Measurements from ENCODE around the gene MED25. TPM values are rescaled to one million over a fixed set of nuclear protein-coding genes. Genes with fewer than 3 reads are reported as not detected.

The MED25 gene
- total and polyA plus RNA-seq, 9 donors: 30.3 to 89.9 (median 67.4) TPM

- peaks cover 5% of the 10 kb centered on the region for H3K4me1 ChIP-seq (ENCODE audit: insufficient read depth)
- TF ChIP-seq POLR2A (IDR thresholded peaks at IDR 0.05) (no peak), CTCF (IDR thresholded peaks at IDR 0.05) (no peak), EP300 (IDR thresholded peaks at IDR 0.05) (no peak)
- peak in 4 of 5 donors; percentile 22 to 52 (median 41) for DNase-seq
- no peaks in the 10 kb centered on the region for H3K27me3 ChIP-seq
- H3K27ac ChIP-seq: no peak overlapping the region
- no peaks in the 10 kb centered on the region for H3K9me3 ChIP-seq
- no peak overlapping the region for H3K4me3 ChIP-seq
- H3K36me3 ChIP-seq: no peaks in the 10 kb centered on the region
- intact Hi-C loops (cut with DNase I): loop anchor here in 2 of 4 donors (5.0 kb wide), 2 partner anchors 32 to 37 kb away; partner anchors contain the start of gene MED25 (in 1 of the 2)
- 78 to 82% (median 81%) methylated on average over 36 to 39 of the region's 39 CpGs for WGBS, 3 donors
Observed at GRCh38 chr19:49854378-49855263, 36.5 kb downstream of the MED25 start.

- TF ChIP-seq EP300 (IDR thresholded peaks at IDR 0.05) (no peak), POLR2A (IDR thresholded peaks at IDR 0.05) (no peak), CTCF (IDR thresholded peaks at IDR 0.05) (no peak)
- intact Hi-C loops (cut with DNase I): loop anchor here in 1 of 4 donors (5.0 kb wide), 1 partner anchor 33 kb away; no protein-coding TSS in a partner anchor
- H3K4me1 ChIP-seq (ENCODE audit: insufficient read depth): peaks cover 4% of the 10 kb centered on the region
- 80 to 81% (median 81%) methylated on average over 12 of the region's 12 CpGs for whole genome bisulfite sequencing, 3 donors
- peak in 3 of 5 donors; percentile 29 to 43 (median 31) for DNase-seq
- H3K9me3 ChIP-seq: no peaks in the 10 kb centered on the region
- no peaks in the 10 kb centered on the region for H3K36me3 ChIP-seq
- H3K4me3 ChIP-seq: no peak overlapping the region
- H3K27me3 ChIP-seq: no peaks in the 10 kb centered on the region
- peak overlapping the region in 1 of 2 donors; percentile 2 for H3K27ac ChIP-seq
Observed at GRCh38 chr19:49855277-49855675, 37.2 kb downstream of the MED25 start.

- 78 to 84% (median 81%) methylated on average over 21 of the region's 21 CpGs for WGBS, 3 donors
- H3K9me3 ChIP-seq: no peaks in the 10 kb centered on the region
- H3K4me3 ChIP-seq: no peak overlapping the region
- no peaks in the 10 kb centered on the region for H3K27me3 ChIP-seq
- intact Hi-C loops (cut with DNase I): loop anchor here in 1 of 4 donors (5.0 kb wide), 1 partner anchor 34 kb away; no protein-coding TSS in a partner anchor
- peak overlapping the region in 1 of 2 donors; percentile 2 for H3K27ac ChIP-seq
- peak in 2 of 5 donors; percentile 29 to 45 for DNase-seq
- no peak for TF ChIP-seq CTCF (IDR thresholded peaks at IDR 0.05)
- no peak for TF ChIP-seq POLR2A (IDR thresholded peaks at IDR 0.05)
- no peak for TF ChIP-seq EP300 (IDR thresholded peaks at IDR 0.05)
- H3K4me1 ChIP-seq (ENCODE audit: insufficient read depth): peaks cover 8% of the 10 kb centered on the region
- no peaks in the 10 kb centered on the region for H3K36me3 ChIP-seq
Observed at GRCh38 chr19:49855676-49856573, 37.8 kb downstream of the MED25 start.

GRCh38 chr19:49856574-49857021, 38.5 kb downstream of the MED25 start:
- peaks cover 8% of the 10 kb centered on the region for H3K4me1 ChIP-seq (ENCODE audit: insufficient read depth)
- WGBS, 3 donors: 76 to 83% (median 79%) methylated on average over 14 to 18 of the region's 18 CpGs
- TF ChIP-seq CTCF (IDR thresholded peaks at IDR 0.05) (no peak), POLR2A (IDR thresholded peaks at IDR 0.05) (no peak), EP300 (IDR thresholded peaks at IDR 0.05) (no peak)
- no peaks in the 10 kb centered on the region for H3K9me3 ChIP-seq
- no peak overlapping the region for H3K4me3 ChIP-seq
- no peaks in the 10 kb centered on the region for H3K36me3 ChIP-seq
- H3K27ac ChIP-seq: no peak overlapping the region
- intact Hi-C loops (cut with DNase I): loop anchor here in 1 of 4 donors (5.0 kb wide), 1 partner anchor 34 kb away; no protein-coding TSS in a partner anchor
- H3K27me3 ChIP-seq: no peaks in the 10 kb centered on the region
- peak in 3 of 5 donors; percentile 27 to 45 (median 37) for DNase-seq
